ENCODE results near the gene ZNRD2.

- TF ChIP-seq TEAD4 (IDR thresholded peaks at IDR 0.05) (no peak), MAX (IDR thresholded peaks at IDR 0.05) (no peak), TAF1 (IDR thresholded peaks at IDR 0.05; ENCODE audit: low read depth) (no peak), EP300 (IDR thresholded peaks at IDR 0.05; ENCODE audit: borderline replicate concordance) (no peak), FOXM1 (IDR thresholded peaks at IDR 0.05; ENCODE audit: borderline replicate concordance, low read depth) (no peak), REST (IDR thresholded peaks at IDR 0.05; ENCODE audit: low read depth) (no peak), EGR1 (IDR thresholded peaks at IDR 0.05) (no peak), RAD21 (IDR thresholded peaks at IDR 0.05; ENCODE audit: low read depth) (no peak), CREB1 (IDR thresholded peaks at IDR 0.05; ENCODE audit: low read depth) (no peak), TCF12 (IDR thresholded peaks at IDR 0.05; ENCODE audit: low read depth) (no peak), YY1 (IDR thresholded peaks at IDR 0.05; ENCODE audit: low read depth) (no peak)
Measured at GRCh38 chr11:65599955-65600246, 29.6 kb downstream of the ZNRD2 start.
